Femur (tissue), 1 donor: ENCODE measurements around the gene LMBR1.
A peak's percentile ranks its signal among the peaks of the same experiment; 100 is the strongest.
"Not testable (repeated sequence)": the region's sequence is repeated elsewhere in the genome, so short reads cannot be mapped to it uniquely, and the experiment has no call there.

Experiments
- DNase-seq: peaks from one replicate; pipeline ENCODE4 v3.0.0-alpha.2; 2017

LMBR1 gene

GRCh38 chr7:156651474-156651873, 241.5 kb downstream of the LMBR1 start:
- DNase-seq: no peak

DNA sequence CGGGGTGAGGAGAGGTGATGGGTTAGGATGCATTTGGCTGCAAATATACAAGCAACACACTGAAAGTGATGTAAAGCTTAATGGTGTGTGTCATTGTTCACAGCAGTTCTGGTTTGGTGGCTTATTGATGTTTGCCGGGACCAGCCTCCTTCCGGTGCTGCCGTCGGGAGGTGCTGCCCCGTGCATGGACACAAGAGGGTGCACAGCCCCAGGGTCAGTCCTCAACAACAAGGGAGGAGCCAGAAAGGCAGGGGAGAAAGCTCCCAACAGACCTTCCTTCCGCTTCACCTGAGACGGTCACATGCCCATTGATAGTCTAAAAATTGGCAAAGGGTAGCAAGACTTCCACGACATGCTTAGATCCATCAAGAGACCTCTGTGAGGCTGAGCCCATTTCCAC, 242.9 kb downstream of the LMBR1 start:
- DNase-seq: no peak

DNA sequence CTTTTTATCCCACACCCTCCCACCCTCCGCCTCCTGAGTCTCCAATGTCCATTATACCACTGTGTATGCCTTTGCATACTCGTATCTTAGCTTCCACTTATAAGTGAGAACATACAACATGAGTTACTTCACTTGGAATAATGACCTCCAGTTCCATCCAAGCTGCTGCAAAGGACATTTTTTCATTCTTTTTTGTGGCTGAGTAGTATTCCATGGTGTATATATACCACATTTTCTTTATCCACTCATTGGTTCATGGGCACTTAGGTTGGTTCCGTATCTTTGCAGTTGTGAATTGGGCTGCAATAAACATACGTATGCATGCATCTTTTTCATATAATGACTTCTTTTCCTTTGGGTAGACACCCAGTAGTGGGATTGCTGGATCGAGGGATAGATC, 245.7 kb downstream of the LMBR1 start:
- DNase-seq: not testable (repeated sequence)

DNA sequence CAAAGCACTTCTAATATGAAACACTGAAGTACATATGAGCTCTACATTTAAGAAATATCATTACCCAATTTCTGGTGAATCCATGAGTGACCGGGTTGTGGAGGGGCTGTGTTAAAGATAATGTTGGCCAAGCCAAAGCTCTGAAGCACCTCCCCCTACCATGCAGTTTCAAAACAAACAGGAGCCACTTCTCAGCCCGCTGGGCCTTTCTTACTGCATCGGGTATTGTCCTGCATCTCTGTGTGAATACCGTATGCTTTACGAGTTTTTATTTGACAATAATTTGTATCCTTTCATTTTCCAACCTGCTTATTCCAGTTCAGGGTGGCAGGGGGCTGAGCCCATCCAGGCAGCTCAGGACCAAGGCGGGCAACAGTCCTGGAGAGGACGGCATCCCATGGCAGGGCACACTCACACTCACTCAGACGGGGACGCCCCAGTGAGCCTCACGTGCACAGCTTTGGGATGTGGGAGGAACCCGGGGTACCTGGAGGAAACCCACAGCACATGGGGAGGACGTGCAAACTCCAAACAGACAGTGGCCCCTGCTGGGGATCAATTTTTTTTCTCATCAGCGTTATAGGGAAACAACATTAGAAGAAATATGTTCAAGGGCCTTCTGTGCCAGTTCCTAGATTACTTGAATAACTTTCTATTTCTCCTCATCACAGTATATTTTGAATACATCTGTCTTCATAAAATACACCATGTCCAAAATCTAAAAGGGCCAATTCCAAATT, 250.5 kb downstream of the LMBR1 start:
- no peak for DNase-seq

GRCh38 chr7:156640949-156641485, 252.0 kb downstream of the LMBR1 start:
- no peak for DNase-seq

DNA sequence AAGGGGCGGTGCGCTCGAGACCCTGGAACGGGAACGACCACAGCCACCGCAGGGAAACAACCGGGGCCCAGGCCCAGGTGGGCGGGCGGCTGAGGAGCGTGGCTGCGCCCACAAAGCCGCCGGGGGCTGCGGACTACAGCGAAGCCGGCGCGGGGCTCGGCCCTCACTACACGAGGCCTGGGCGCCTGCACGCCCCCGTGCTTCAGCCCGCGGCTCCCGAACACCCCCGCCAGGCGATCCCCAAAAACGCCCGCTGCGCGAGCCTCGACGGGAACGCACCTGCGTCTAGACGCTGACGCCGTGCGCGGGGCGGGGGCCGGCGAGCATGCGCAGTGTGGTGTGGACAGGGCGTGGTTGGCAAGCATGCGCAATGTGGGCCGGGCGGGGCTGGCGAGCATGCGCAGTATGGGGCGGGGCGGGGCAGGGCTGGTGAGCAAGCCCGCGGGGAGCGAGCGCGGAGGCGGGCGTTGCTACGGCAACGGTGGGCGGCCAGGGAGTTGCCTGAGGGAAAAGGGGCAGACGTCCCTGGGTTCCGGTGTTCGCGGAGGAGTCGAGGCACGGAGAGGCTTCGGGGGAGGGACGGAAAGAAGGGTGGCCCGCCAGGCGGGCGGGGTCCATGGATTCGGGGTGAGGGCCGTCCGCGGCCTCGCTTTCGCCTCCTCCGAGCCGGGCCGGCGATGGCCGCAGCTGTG, 252.6 kb downstream of the LMBR1 start, which contains the start of gene RNF32:
RNF32 (plus strand) TSS at position 518 of the 692 bp plus-strand sequence. CDS start 3,104 bp downstream, outside the sequence.
- peak; percentile 96 for DNase-seq

DNA sequence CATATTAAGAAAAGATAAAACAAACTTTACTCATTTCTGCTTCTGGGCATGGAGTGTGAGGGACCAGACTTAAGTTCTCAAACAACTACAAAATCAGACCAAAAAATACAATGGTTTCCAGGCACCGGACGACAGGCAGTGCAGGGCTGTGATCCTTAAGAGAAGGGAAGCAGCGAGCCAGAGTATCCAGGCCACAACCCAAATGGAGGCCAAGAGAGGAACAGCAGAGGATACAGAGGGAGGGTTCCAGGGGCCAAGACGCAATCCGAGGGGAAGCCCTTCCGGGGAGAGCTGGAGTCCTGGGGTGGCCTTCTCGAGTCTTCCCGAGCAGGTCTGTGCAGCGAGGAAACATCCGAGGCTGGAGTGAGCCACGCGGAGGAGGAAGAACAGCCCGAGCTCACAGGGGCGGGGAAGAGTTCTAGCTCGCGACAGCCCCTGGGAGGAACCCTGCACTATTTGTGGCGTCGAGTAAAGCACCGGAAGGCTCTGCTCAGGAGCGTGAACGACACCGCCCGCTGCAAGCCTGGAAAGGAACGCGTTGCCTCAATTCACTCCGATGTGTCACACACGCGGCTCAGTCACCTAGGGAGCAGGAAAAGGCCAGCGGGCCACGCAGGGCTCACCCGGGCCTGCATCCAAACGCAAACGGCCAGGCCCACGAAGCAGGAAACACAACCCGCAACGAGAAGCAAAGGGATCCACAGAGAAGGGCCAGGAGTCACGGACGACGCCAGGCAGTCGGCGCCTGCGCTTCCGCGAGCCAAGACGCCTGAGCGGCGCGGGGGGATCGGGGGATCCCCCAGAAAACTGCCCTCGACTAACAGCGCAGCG, 253.3 kb downstream of the LMBR1 start:
- peak; percentile 37 for DNase-seq

- no peak for DNase-seq
Observed at GRCh38 chr7:156638443-156639077, 254.4 kb downstream of the LMBR1 start.

- DNase-seq: not testable (repeated sequence)
Observed at GRCh38 chr7:156637093-156637492, 255.9 kb downstream of the LMBR1 start.

- DNase-seq: no peak
Observed at GRCh38 chr7:156635529-156636385, 257.2 kb downstream of the LMBR1 start.

DNA sequence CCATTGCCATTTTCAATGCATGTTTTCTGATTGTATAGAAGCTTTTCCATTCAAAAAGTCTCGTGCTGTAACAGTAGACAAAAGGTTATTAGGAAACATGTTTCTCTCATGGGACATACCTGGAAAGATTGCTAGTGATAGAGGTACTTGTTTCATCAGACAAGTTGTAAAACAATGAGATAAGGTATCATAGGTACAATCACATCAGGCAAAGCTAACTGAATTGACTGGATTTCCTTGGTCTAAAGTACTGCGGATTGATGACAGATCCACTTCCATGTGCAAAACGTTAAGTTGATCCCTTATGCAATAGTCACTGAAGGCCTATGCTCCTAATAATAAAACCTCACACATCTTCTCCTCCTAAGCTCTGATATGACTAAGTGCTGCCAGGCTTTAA, 258.9 kb downstream of the LMBR1 start:
- no peak for DNase-seq

DNA sequence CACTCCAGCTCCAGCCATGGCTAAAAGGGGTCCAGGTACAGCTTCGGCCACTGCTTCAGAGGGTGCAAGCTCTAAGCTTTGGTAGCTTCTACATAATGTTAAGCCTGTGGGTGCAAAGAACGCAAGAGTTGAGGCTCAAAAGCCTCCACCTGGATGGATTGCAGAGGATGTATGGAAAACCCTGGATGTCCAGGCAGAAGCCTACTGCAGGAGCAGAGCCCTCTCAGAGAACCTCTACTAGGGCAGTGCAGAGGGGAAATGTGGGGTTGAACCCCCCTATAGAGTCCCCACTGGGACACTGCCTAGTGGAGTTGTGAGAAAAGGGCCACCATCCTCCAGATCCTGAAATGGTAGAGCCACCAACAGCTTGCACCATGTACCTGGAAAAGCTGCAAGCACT, 263.1 kb downstream of the LMBR1 start:
- DNase-seq: no peak

- DNase-seq: no peak
Observed at GRCh38 chr7:156628562-156628961, 264.4 kb downstream of the LMBR1 start.
